Ishikawa (cell line): ENCODE measurements around the gene PTPRJ.

Source experiments
- CEBPB ChIP-seq: IDR thresholded peaks from 2 replicates; pipeline ENCODE4 v1.6.1; 2012
- CREB1 ChIP-seq: IDR thresholded peaks from 2 replicates; pipeline ENCODE4 v1.6.1; 2012; ENCODE audit warnings: low read depth
- EGR1 ChIP-seq: IDR thresholded peaks from 2 replicates; pipeline ENCODE4 v1.6.1; 2012
- EP300 ChIP-seq: IDR thresholded peaks from 2 replicates; pipeline ENCODE4 v1.6.1; 2012; ENCODE audit warnings: borderline replicate concordance
- FOXM1 ChIP-seq: IDR thresholded peaks from 2 replicates; pipeline ENCODE4 v1.6.1; 2012; ENCODE audit warnings: low read depth, borderline replicate concordance
- NFIC ChIP-seq: IDR thresholded peaks from 2 replicates; pipeline ENCODE4 v1.6.1; 2012
- RAD21 ChIP-seq: IDR thresholded peaks from 2 replicates; pipeline ENCODE4 v1.6.1; 2012; ENCODE audit warnings: low read depth
- REST ChIP-seq: IDR thresholded peaks from 2 replicates; pipeline ENCODE4 v1.6.1; 2012; ENCODE audit warnings: low read depth, mild to moderate bottlenecking
- TAF1 ChIP-seq: IDR thresholded peaks from 2 replicates; pipeline ENCODE4 v1.6.1; 2012; ENCODE audit warnings: low read depth, mild to moderate bottlenecking
- TCF12 ChIP-seq: IDR thresholded peaks from 2 replicates; pipeline ENCODE4 v1.6.1; 2012; ENCODE audit warnings: low read depth
- TEAD4 ChIP-seq: IDR thresholded peaks from 2 replicates; pipeline ENCODE4 v1.6.1; 2012
- YY1 ChIP-seq: IDR thresholded peaks from 2 replicates; pipeline ENCODE4 v1.6.1; 2012; ENCODE audit warnings: low read depth
- ZBTB7A ChIP-seq: IDR thresholded peaks from 2 replicates; pipeline ENCODE4 v1.6.1; 2012; ENCODE audit warnings: low read depth
- TF ChIP-seq, protein P1 (sequence below): IDR thresholded peaks from 2 replicates; pipeline ENCODE4 v1.6.1; 2012
- TF ChIP-seq, protein P2 (sequence below): IDR thresholded peaks from 2 replicates; pipeline ENCODE4 v1.6.1; 2012

Gene PTPRJ

GRCh38 chr11:47971501-47971900 is 8.9 kb upstream of the PTPRJ start:
- TF ChIP-seq CEBPB (no peak), TAF1 (no peak), EP300 (peak; percentile 89; the same call in 1 of the 2 replicates), CREB1 (no peak), FOXM1 (peak; percentile 65; the same call in 1 of the 2 replicates), REST (no peak), RAD21 (peak; percentile 16; the same call in 1 of the 2 replicates), ZBTB7A (no peak), YY1 (no peak), TCF12 (peak; percentile 93), TEAD4 (peak; percentile 72), EGR1 (no peak), NFIC (peak; percentile 76; the same call in 1 of the 2 replicates)
- TF ChIP-seq, protein P1, sequence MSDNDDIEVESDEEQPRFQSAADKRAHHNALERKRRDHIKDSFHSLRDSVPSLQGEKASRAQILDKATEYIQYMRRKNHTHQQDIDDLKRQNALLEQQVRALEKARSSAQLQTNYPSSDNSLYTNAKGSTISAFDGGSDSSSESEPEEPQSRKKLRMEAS: peak; percentile 32; the same call in 1 of the 2 replicates
- TF ChIP-seq, protein P2, sequence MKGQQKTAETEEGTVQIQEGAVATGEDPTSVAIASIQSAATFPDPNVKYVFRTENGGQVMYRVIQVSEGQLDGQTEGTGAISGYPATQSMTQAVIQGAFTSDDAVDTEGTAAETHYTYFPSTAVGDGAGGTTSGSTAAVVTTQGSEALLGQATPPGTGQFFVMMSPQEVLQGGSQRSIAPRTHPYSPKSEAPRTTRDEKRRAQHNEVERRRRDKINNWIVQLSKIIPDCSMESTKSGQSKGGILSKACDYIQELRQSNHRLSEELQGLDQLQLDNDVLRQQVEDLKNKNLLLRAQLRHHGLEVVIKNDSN: no peak

- no peak for TF ChIP-seq EGR1
- no peak for TF ChIP-seq YY1
- no peak for TF ChIP-seq REST
- no peak for TF ChIP-seq CEBPB
- TF ChIP-seq TEAD4: no peak
- TF ChIP-seq RAD21: no peak
These were observed 7.2 kb upstream of the PTPRJ start for GRCh38 chr11:47973173-47973572.

GRCh38 chr11:47976931-47977330 is 3.4 kb upstream of the PTPRJ start:
- TF ChIP-seq CEBPB: no peak
- TF ChIP-seq REST: no peak
- TF ChIP-seq NFIC: no peak
- TF ChIP-seq TAF1: no peak
- TF ChIP-seq CREB1: no peak
- no peak for TF ChIP-seq TEAD4
- TF ChIP-seq FOXM1: no peak
- TF ChIP-seq TCF12: no peak
- TF ChIP-seq EP300: no peak
- no peak for TF ChIP-seq YY1
- TF ChIP-seq ZBTB7A: no peak
- TF ChIP-seq RAD21: no peak
- TF ChIP-seq, protein P1: no peak
- TF ChIP-seq, protein P2: no peak
- TF ChIP-seq EGR1: no peak

- TF ChIP-seq TEAD4: no peak
- no peak for TF ChIP-seq REST
- no peak for TF ChIP-seq TAF1
- TF ChIP-seq, protein P1: no peak
- TF ChIP-seq, protein P2: no peak
- TF ChIP-seq RAD21: no peak
- no peak for TF ChIP-seq CREB1
- no peak for TF ChIP-seq EGR1
- no peak for TF ChIP-seq TCF12
- no peak for TF ChIP-seq YY1
- no peak for TF ChIP-seq ZBTB7A
- no peak for TF ChIP-seq EP300
- no peak for TF ChIP-seq NFIC
- no peak for TF ChIP-seq FOXM1
These were observed 2.7 kb upstream of the PTPRJ start for GRCh38 chr11:47977623-47978022.
